Loucy (cell line): ENCODE measurements around the gene NIPBL.

ENCODE experiments used
- H2AFZ ChIP-seq: fragments of 200-600 bp; sonication (generic); 2 replicates; pipeline ENCODE4 v1.6.0; 2016; ENCODE audit warnings: antibody characterized with exemption, mild to moderate bottlenecking, low read length, moderate library complexity
- H3F3A ChIP-seq: fragments of 200-600 bp; 2 replicates; pipeline ENCODE4 v1.6.0; 2016; ENCODE audit warnings: antibody characterized with exemption, low read depth, mild to moderate bottlenecking
- H3K27me3 ChIP-seq: fragments of 200-600 bp; sonication (generic); 2 replicates; pipeline ENCODE4 v1.6.1; 2014; ENCODE audit warnings: low read length, mild to moderate bottlenecking; ENCODE audit not compliant: insufficient read depth, poor library complexity, severe bottlenecking
- H3K36me3 ChIP-seq: fragments of 200-600 bp; sonication (generic); 2 replicates; pipeline ENCODE4 v1.6.1; 2016; ENCODE audit warnings: low read length; ENCODE audit not compliant: insufficient read depth
- H3K4me1 ChIP-seq: fragments of 200-600 bp; sonication (generic); 2 replicates; pipeline ENCODE4 v1.5.1; 2014; ENCODE audit warnings: low read length, mild to moderate bottlenecking; ENCODE audit not compliant: insufficient read depth, poor library complexity, severe bottlenecking
- H3K4me2 ChIP-seq: fragments of 200-600 bp; sonication (generic); 2 replicates; pipeline ENCODE4 v1.6.0; 2014; ENCODE audit warnings: antibody characterized with exemption, low read length, low read depth, mild to moderate bottlenecking; ENCODE audit not compliant: poor library complexity, severe bottlenecking
- H3K4me3 ChIP-seq: fragments of 200-600 bp; sonication (generic); 2 replicates; pipeline ENCODE4 v1.5.1; 2014; ENCODE audit warnings: low read length, mild to moderate bottlenecking, mixed read lengths; ENCODE audit not compliant: poor library complexity, severe bottlenecking
- H3K79me2 ChIP-seq: fragments of 200-600 bp; sonication (generic); 2 replicates; pipeline ENCODE4 v1.6.1; 2014; ENCODE audit warnings: low read length; ENCODE audit not compliant: insufficient read depth
- H3K9ac ChIP-seq: fragments of 200-600 bp; sonication (generic); 2 replicates; pipeline ENCODE4 v1.6.0; 2014; ENCODE audit warnings: mild to moderate bottlenecking, low read depth, low read length, moderate library complexity; ENCODE audit not compliant: poor library complexity, severe bottlenecking
- H3K9me2 ChIP-seq: fragments of 200-600 bp; sonication (generic); replicated peaks from 2 replicates; pipeline ENCODE4 v1.6.1; 2016; ENCODE audit warnings: low read depth, low read length, mixed read lengths
- H3K9me3 ChIP-seq: fragments of 200-600 bp; sonication (generic); 2 replicates; pipeline ENCODE4 v1.6.1; 2014; ENCODE audit warnings: mild to moderate bottlenecking, antibody characterized with exemption, low read length, low read depth; ENCODE audit not compliant: insufficient read depth
- H4K20me1 ChIP-seq: fragments of 200-600 bp; sonication (generic); 2 replicates; pipeline ENCODE4 v1.6.0; 2014; ENCODE audit warnings: antibody characterized with exemption, low read length, mild to moderate bottlenecking; ENCODE audit not compliant: insufficient read depth, poor library complexity, severe bottlenecking
- CTCF ChIP-seq: fragments of 200-600 bp; sonication (generic); conservative IDR thresholded peaks from 2 replicates; pipeline ENCODE4 v1.5.1; 2014; ENCODE audit warnings: mild to moderate bottlenecking, antibody characterized with exemption, low read length
- EZH2phosphoT487 ChIP-seq: fragments of 200-600 bp; IDR thresholded peaks from 2 replicates; pipeline ENCODE4 v1.6.1; 2018; ENCODE audit warnings: antibody characterized with exemption, mild to moderate bottlenecking, moderate library complexity, borderline replicate concordance

The NIPBL gene

GRCh38 chr5:36902353-36902752, 25.8 kb downstream of the NIPBL start:
- H4K20me1 ChIP-seq: peaks cover 89% of the 10 kb centered on the region
- no peak overlapping the region for H3K4me3 ChIP-seq
- H3K4me1 ChIP-seq: peaks cover 9% of the 10 kb centered on the region
- H3K9me2 ChIP-seq: no peaks in the 10 kb centered on the region
- TF ChIP-seq CTCF (no peak), EZH2phosphoT487 (no peak)
- peaks cover 8% of the 10 kb centered on the region; the same call in 1 of the 2 replicates for H3K9me3 ChIP-seq
- H3K36me3 ChIP-seq: no peaks in the 10 kb centered on the region
- H3K4me2 ChIP-seq: no peak overlapping the region
- H2AFZ ChIP-seq: no peak overlapping the region
- H3F3A ChIP-seq: no peaks in the 10 kb centered on the region
- H3K27me3 ChIP-seq: no peaks in the 10 kb centered on the region
- H3K9ac ChIP-seq: no peak overlapping the region
- peaks cover 100% of the 10 kb centered on the region for H3K79me2 ChIP-seq

DNA sequence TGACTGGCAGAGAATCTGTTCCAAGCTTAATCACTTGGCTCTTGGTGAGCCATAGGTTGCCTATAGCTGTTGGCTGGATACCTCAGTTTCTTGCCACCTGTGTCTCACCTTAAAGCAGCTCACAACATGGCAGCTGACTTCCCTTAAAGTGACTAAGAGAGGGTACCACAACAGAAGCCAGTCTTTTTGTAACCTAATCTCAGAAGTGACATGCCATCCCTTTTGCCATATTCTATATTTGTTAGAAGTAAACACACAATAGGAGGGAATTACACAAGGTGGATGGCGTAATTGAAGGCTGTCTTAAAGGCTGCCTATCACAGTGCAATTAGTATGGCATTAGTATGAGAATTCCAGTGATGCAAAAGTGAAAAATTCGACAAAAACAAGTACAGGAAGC, 28.1 kb downstream of the NIPBL start:
- H2AFZ ChIP-seq: no peak overlapping the region
- no peak for TF ChIP-seq EZH2phosphoT487
- TF ChIP-seq CTCF: no peak

GRCh38 chr5:36908544-36909260, 32.1 kb downstream of the NIPBL start:
- Histone ChIP-seq H3K4me2 (peak overlapping the region; percentile 32), H3K27me3 (no peaks in the 10 kb centered on the region), H3K79me2 (peaks cover 100% of the 10 kb centered on the region), H3K4me1 (peaks cover 20% of the 10 kb centered on the region), H3K9me3 (no peaks in the 10 kb centered on the region), H4K20me1 (peaks cover 91% of the 10 kb centered on the region), H3F3A (no peaks in the 10 kb centered on the region), H2AFZ (no peak overlapping the region), H3K4me3 (no peak overlapping the region), H3K36me3 (no peaks in the 10 kb centered on the region), H3K9ac (no peak overlapping the region), H3K9me2 (no peaks in the 10 kb centered on the region)
- TF ChIP-seq EZH2phosphoT487 (no peak), CTCF (no peak)

More for the DNA sequence above, 28.1 kb downstream of the NIPBL start:
- H3K9me2 ChIP-seq: no peaks in the 10 kb centered on the region
- no peaks in the 10 kb centered on the region for H3K27me3 ChIP-seq
- H3K9me3 ChIP-seq: peaks cover 8% of the 10 kb centered on the region; the same call in 1 of the 2 replicates
- H3K9ac ChIP-seq: no peak overlapping the region
- H3F3A ChIP-seq: no peaks in the 10 kb centered on the region
- no peak overlapping the region for H3K4me3 ChIP-seq
- no peaks in the 10 kb centered on the region for H3K36me3 ChIP-seq
- peaks cover 20% of the 10 kb centered on the region for H3K4me1 ChIP-seq
- H3K79me2 ChIP-seq: peaks cover 100% of the 10 kb centered on the region
- H4K20me1 ChIP-seq: peaks cover 91% of the 10 kb centered on the region
- peak overlapping the region; percentile 20 for H3K4me2 ChIP-seq
